ENCODE measurements around the gene PLAGL2. TPM values are rescaled to one million over a fixed set of nuclear protein-coding genes. Genes with fewer than 3 reads are reported as not detected.

Gene PLAGL2
- total and polyA plus RNA-seq, 9 of the 15 experiments (the other 6 are each of a cell fraction or from before 2014, with no cell fraction given), result 3.1 to 24.3 (median 6.4) TPM

GRCh38 chr20:32158351-32158750 is 49.2 kb downstream of the PLAGL2 start:
- Histone ChIP-seq H3K79me2 (ENCODE audit: control insufficient read depth, insufficient read depth, low read length) (no peaks in the 10 kb centered on the region), H3K36me3 (ENCODE audit: control insufficient read depth, insufficient read depth, low read length) (peaks cover 77% of the 10 kb centered on the region), H3K9me1 (ENCODE audit: control insufficient read depth, insufficient read depth, low read length) (peaks cover 3% of the 10 kb centered on the region), H3K27ac (ENCODE audit: extremely low read depth, low read depth, low read length) (no peak overlapping the region), H3K27me3 (ENCODE audit: control insufficient read depth in 2 of 2, insufficient read depth in 2 of 2, low read length in 2 of 2) (no peaks in the 10 kb centered on the region), H3K9me3 (replicated peaks; ENCODE audit: control insufficient read depth, insufficient read depth, low read depth, low read length) (no peaks in the 10 kb centered on the region), H2AFZ (ENCODE audit: low read depth, low read length) (no peak overlapping the region), H4K20me1 (replicated peaks; ENCODE audit: control insufficient read depth, insufficient read depth, low read length) (no peaks in the 10 kb centered on the region), H3K4me1 (replicated peaks in 1 of 2; ENCODE audit: control insufficient read depth in 2 of 2, insufficient read depth in 2 of 2, low read length in 2 of 2) (peaks cover 10 to 14% of the 10 kb centered on the region in 2 experiments), H3K4me2 (ENCODE audit: insufficient read depth, low read length) (no peak overlapping the region), H3K4me3 (no peak overlapping the region), H3K9ac (ENCODE audit: insufficient read depth in 1 of 2, low read depth in 2 of 2, low read length in 2 of 2) (no peak overlapping the region)
- ChIA-PET POLR2A (interaction anchor here (1.2 kb wide), 1 partner anchor 13 kb away, joined by 3 read pairs; no protein-coding TSS in a partner anchor), CTCF (ENCODE audit: low intra/inter-chr PET ratio) (no interaction called here)
- intact Hi-C loops (cut with micrococcal nuclease), result loop anchor here (5.0 to 10.0 kb wide), 2 partner anchors 279 to 496 kb away; no protein-coding TSS in a partner anchor
- ATAC-seq (no peak), FAIRE-seq (no peak), DNase-seq (ENCODE audit: extremely low read depth in 1 of 4, low spot score in 3 of 4) (no peak)
- in situ Hi-C loops (cut with MboI), result loop anchor here (25.0 kb wide), 1 partner anchor 504 kb away; the partner anchor contains the start of gene C20orf203
- TF ChIP-seq SNIP1 (IDR thresholded peaks at IDR 0.05; ENCODE audit: low read depth) (no peak), RBM14 (IDR thresholded peaks at IDR 0.05; ENCODE audit: borderline replicate concordance, insufficient read depth, low read depth, low read length) (no peak), SMARCE1 (IDR thresholded peaks at IDR 0.05) (no peak), HOXB6 (CRISPR knock-in tag; IDR thresholded peaks at IDR 0.05; ENCODE audit: borderline replicate concordance) (no peak), MEF2D (tag; conservative IDR thresholded peaks at IDR 0.05; ENCODE audit: low read depth) (no peak), CHCHD3 (CRISPR knock-in tag; IDR thresholded peaks at IDR 0.05) (no peak), ZNF586 (CRISPR knock-in tag; conservative IDR thresholded peaks at IDR 0.05) (no peak), ZNF232 (CRISPR knock-in tag; IDR thresholded peaks at IDR 0.05) (no peak), BHLHE40 (IDR thresholded peaks at IDR 0.05; ENCODE audit: low read length) (no peak), SMARCA5 (IDR thresholded peaks at IDR 0.05) (no peak), MTA3 (IDR thresholded peaks at IDR 0.05; ENCODE audit: borderline replicate concordance) (no peak), DDX20 (tag; IDR thresholded peaks at IDR 0.05; ENCODE audit: low read depth) (no peak), FUS (optimal IDR thresholded peaks at IDR 0.05; ENCODE audit: low read depth, low read length) (no peak), ZBTB2 (IDR thresholded peaks at IDR 0.05) (no peak)
- BruUV-seq (replicated peaks), result no TSS peak
- 95% methylated on average over 11 of the region's 11 CpGs for WGBS (ENCODE audit: insufficient coverage, low coverage, missing lambda C conversion rate)
